Liver (tissue), 9 donors: ENCODE results near the gene UBQLN1. TPM values are rescaled to one million over a fixed set of nuclear protein-coding genes. Genes with fewer than 3 reads are reported as not detected.
A peak's percentile ranks its signal among the peaks of the same experiment; 100 is the strongest.

Experiments used
- DNase-seq: peaks from one replicate; pipeline ENCODE4 v3.0.0-alpha.2; 2017; ENCODE audit warnings: low spot score
- H3K27ac ChIP-seq, 2 donors: one replicate each; pipeline ENCODE4 v1.7.0; 2013; ENCODE audit warnings: inconsistent platforms in 2 of 2, low read length in 2 of 2, control low read depth in 1 of 2, low read depth in 1 of 2, mild to moderate bottlenecking in 1 of 2
- H3K27me3 ChIP-seq, 4 donors: one replicate each; pipeline versions ENCODE4 v1.6.1 to v1.7.0; 2013; ENCODE audit warnings: low read length in 3 of 4, inconsistent platforms in 1 of 4, mild to moderate bottlenecking in 1 of 4, moderate library complexity in 1 of 4; ENCODE audit not compliant: control insufficient read depth in 4 of 4, insufficient read depth in 4 of 4
- H3K36me3 ChIP-seq, 4 donors: one replicate each; pipeline versions ENCODE4 v1.6.1 to v1.7.0; 2013; ENCODE audit warnings: low read length in 3 of 4, mild to moderate bottlenecking in 3 of 4, low read depth in 1 of 4, moderate library complexity in 1 of 4; ENCODE audit not compliant: control insufficient read depth in 4 of 4, insufficient read depth in 3 of 4
- H3K4me1 ChIP-seq, 4 donors: one replicate each; pipeline versions ENCODE4 v1.6.1 to v1.7.0; 2013; ENCODE audit warnings: low read length in 3 of 4, mild to moderate bottlenecking in 3 of 4, moderate library complexity in 1 of 4; ENCODE audit not compliant: control insufficient read depth in 4 of 4, insufficient read depth in 4 of 4
- H3K4me3 ChIP-seq, 3 donors: one replicate each; pipeline versions ENCODE4 v1.6.1 to v1.7.0; 2013; ENCODE audit warnings: low read length in 3 of 3, control low read depth in 1 of 3, low read depth in 1 of 3, mild to moderate bottlenecking in 1 of 3
- H3K9ac ChIP-seq, 2 donors: one replicate each; pipeline ENCODE4 v1.7.0; 2013; ENCODE audit warnings: low read length in 2 of 2, mild to moderate bottlenecking in 2 of 2, moderate library complexity in 2 of 2, control low read depth in 1 of 2, low read depth in 1 of 2
- H3K9me3 ChIP-seq, 4 donors: one replicate each; pipeline versions ENCODE4 v1.6.1 to v1.7.0; 2013; ENCODE audit warnings: low read length in 3 of 4; ENCODE audit not compliant: control insufficient read depth in 4 of 4
- EGR1 ChIP-seq, 2 donors: IDR thresholded peaks; 2 replicates each; pipeline ENCODE4 v1.6.1; 2016 to 2018; ENCODE audit warnings: antibody characterized with exemption in 2 of 2, low read depth in 2 of 2
- GABPA ChIP-seq, 2 donors: IDR thresholded peaks in 1 of 2; conservative IDR thresholded peaks in 1 of 2; 2 replicates each; pipeline ENCODE4 v1.6.1; 2016; ENCODE audit warnings: antibody characterized with exemption in 2 of 2, mild to moderate bottlenecking in 1 of 2, moderate library complexity in 1 of 2
- HNF4G ChIP-seq: IDR thresholded peaks from 2 replicates; pipeline ENCODE4 v1.6.1; 2016; ENCODE audit warnings: antibody characterized with exemption
- JUND ChIP-seq, 2 donors: IDR thresholded peaks; 2 replicates each; pipeline ENCODE4 v1.6.1; 2016; ENCODE audit warnings: antibody characterized with exemption in 2 of 2
- RAD21 ChIP-seq, 2 donors: IDR thresholded peaks; 2 replicates each; pipeline ENCODE4 v1.6.1; 2016; ENCODE audit warnings: antibody characterized with exemption in 2 of 2, mild to moderate bottlenecking in 2 of 2
- RXRA ChIP-seq, 2 donors: IDR thresholded peaks; 2 replicates each; pipeline ENCODE4 v1.6.1; 2017 to 2018; ENCODE audit warnings: antibody characterized with exemption in 2 of 2, mild to moderate bottlenecking in 1 of 2
- TAF1 ChIP-seq: conservative IDR thresholded peaks from 2 replicates; pipeline ENCODE4 v1.6.1; 2016; ENCODE audit warnings: antibody characterized with exemption, mild to moderate bottlenecking
- WGBS: extraction: QIAGEN DNeasy Blood & Tissue Kit; methylation state at CpG from one replicate; pipeline ENCODE4 v1.1.7; 2013; 5-methylcytosine and 5-hydroxymethylcytosine counted together
- polyA plus RNA-seq, 2 donors: library from polyadenylated mRNA; stranded (reverse) in 1 of 2; unstranded in 1 of 2; fragments of 200-250 nt in 1 of 2; fragments of >200 nt in 1 of 2; fragmentation: Nextera tagmentation in 1 of 2; extraction: Ambion mirVana in 1 of 2; gene quantifications; one replicate each; pipeline versions ENCODE4 v1.2.1 to v1.2.3, GENCODE V29; 2013 to 2015
- total RNA-seq, 2 donors: library from RNA; depleted of rRNA; stranded (reverse); fragments of >200 nt; gene quantifications; one replicate each; pipeline ENCODE4 v1.2.3, GENCODE V29; 2014
- TF ChIP-seq, protein P1 (sequence below): IDR thresholded peaks from 2 replicates; pipeline ENCODE4 v1.6.1; 2016; ENCODE audit warnings: antibody characterized with exemption
- TF ChIP-seq, protein P2 (sequence below): fragments of 150-350 bp; IDR thresholded peaks from 2 replicates; pipeline ENCODE4 v1.5.1; 2017; ENCODE audit warnings: improper control_type of control experiment, low read depth, low read length; ENCODE audit not compliant: missing input control
- TF ChIP-seq, protein P3 (sequence below): IDR thresholded peaks from 2 replicates; pipeline ENCODE4 v1.6.1; 2016; ENCODE audit warnings: antibody characterized with exemption
- TF ChIP-seq, protein P4 (sequence below): IDR thresholded peaks from 2 replicates; pipeline ENCODE4 v1.6.1; 2016; ENCODE audit warnings: antibody characterized with exemption
- donor health status: healthy.
- donor health status: healthy.
- donor health status: healthy.
- donor health status: healthy.
- donor health status: healthy.

Gene UBQLN1
- total and polyA plus RNA-seq, 4 donors, result 42.7 to 88.8 (median 63.1) TPM

DNA sequence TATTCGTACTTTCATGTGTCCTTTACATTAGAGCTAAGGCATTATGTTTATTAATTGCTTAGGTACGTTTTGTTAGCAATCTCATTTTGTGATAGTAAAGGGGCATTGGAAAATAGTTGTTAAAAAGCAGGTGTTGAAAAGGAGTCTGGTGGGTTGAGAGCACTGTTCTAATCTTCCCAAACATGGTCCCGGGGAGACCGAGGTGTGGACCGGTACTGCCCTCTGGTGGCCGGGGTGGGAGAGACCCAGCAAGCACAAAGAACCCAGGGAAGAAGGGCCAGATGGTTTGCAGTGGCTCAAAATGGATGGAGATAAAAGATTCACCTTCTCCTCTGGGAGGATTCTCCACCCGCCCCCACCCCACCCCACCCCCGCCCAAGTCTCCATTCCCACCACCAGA lies 58.7 kb downstream of the UBQLN1 start:
- Histone ChIP-seq H3K27ac (no peak overlapping the region), H3K9ac (no peak overlapping the region), H3K27me3 (no peaks in the 10 kb centered on the region), H3K36me3 (peaks cover 0 to 19% (median 17%) of the 10 kb centered on the region in 4 donors), H3K9me3 (no peaks in the 10 kb centered on the region), H3K4me1 (no peaks in the 10 kb centered on the region), H3K4me3 (no peak overlapping the region)
- peak; percentile 85 to 92 for TF ChIP-seq RAD21 (IDR thresholded peaks at IDR 0.05)
- TF ChIP-seq, protein P1, sequence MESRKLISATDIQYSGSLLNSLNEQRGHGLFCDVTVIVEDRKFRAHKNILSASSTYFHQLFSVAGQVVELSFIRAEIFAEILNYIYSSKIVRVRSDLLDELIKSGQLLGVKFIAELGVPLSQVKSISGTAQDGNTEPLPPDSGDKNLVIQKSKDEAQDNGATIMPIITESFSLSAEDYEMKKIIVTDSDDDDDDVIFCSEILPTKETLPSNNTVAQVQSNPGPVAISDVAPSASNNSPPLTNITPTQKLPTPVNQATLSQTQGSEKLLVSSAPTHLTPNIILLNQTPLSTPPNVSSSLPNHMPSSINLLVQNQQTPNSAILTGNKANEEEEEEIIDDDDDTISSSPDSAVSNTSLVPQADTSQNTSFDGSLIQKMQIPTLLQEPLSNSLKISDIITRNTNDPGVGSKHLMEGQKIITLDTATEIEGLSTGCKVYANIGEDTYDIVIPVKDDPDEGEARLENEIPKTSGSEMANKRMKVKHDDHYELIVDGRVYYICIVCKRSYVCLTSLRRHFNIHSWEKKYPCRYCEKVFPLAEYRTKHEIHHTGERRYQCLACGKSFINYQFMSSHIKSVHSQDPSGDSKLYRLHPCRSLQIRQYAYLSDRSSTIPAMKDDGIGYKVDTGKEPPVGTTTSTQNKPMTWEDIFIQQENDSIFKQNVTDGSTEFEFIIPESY, result no peak
- TF ChIP-seq, protein P2, sequence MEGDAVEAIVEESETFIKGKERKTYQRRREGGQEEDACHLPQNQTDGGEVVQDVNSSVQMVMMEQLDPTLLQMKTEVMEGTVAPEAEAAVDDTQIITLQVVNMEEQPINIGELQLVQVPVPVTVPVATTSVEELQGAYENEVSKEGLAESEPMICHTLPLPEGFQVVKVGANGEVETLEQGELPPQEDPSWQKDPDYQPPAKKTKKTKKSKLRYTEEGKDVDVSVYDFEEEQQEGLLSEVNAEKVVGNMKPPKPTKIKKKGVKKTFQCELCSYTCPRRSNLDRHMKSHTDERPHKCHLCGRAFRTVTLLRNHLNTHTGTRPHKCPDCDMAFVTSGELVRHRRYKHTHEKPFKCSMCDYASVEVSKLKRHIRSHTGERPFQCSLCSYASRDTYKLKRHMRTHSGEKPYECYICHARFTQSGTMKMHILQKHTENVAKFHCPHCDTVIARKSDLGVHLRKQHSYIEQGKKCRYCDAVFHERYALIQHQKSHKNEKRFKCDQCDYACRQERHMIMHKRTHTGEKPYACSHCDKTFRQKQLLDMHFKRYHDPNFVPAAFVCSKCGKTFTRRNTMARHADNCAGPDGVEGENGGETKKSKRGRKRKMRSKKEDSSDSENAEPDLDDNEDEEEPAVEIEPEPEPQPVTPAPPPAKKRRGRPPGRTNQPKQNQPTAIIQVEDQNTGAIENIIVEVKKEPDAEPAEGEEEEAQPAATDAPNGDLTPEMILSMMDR, result peak; percentile 87
- WGBS, result 27% methylated on average over 8 of the region's 8 CpGs
- peak; percentile 89 for DNase-seq

DNA sequence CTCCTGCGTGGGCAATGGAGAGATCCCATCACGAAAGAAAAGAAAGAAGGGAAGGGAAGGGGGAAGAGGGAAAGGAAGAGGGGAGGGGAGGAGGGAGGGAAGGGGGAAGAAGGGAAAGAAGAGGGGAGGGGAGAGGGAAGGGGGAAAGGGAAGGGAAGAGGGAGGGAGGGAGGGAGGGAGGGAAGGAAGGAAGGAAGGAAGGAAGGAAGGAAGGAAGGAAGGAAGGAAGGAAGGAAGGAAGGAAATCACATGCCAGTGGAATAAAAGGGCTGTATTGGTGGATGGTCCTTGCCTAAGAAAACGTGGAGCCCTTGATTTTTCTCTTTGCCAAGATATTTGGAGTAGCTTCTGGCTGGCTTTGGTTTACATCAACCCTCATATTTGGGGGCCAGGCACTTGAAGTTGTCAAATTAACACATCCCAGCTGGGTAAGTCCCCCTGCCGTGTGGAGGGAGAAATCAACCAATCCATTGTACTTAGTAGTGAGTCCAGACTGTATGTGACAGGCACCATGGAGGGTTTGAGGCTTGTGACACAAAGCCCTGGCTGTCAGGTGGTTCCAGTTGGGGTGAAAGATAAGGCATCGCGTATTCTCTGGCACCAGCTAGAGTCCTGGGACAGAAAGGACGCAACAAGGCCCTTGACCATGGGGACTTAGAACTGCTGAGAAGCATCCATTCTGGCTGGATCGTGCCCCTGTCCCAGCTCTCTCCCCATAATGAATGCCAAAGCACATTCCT lies 61.1 kb downstream of the UBQLN1 start:
- H3K4me3 ChIP-seq, result no peak overlapping the region
- no peak for TF ChIP-seq GABPA (IDR thresholded peaks at IDR 0.05 in 1 of 2, conservative IDR thresholded peaks at IDR 0.05 in 1 of 2)
- TF ChIP-seq JUND (IDR thresholded peaks at IDR 0.05), result no peak
- no peak for TF ChIP-seq RXRA (IDR thresholded peaks at IDR 0.05)
- TF ChIP-seq EGR1 (IDR thresholded peaks at IDR 0.05; ENCODE audit: low read depth in 2 of 2), result no peak
- no peak for TF ChIP-seq HNF4G
- TF ChIP-seq, protein P3, sequence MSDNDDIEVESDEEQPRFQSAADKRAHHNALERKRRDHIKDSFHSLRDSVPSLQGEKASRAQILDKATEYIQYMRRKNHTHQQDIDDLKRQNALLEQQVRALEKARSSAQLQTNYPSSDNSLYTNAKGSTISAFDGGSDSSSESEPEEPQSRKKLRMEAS, result no peak
- no peak for TF ChIP-seq TAF1
- TF ChIP-seq, protein P2, result no peak
- TF ChIP-seq RAD21 (IDR thresholded peaks at IDR 0.05), result no peak
- TF ChIP-seq, protein P4, sequence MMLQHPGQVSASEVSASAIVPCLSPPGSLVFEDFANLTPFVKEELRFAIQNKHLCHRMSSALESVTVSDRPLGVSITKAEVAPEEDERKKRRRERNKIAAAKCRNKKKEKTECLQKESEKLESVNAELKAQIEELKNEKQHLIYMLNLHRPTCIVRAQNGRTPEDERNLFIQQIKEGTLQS, result no peak
- H3K9me3 ChIP-seq, result no peaks in the 10 kb centered on the region
- 88% methylated on average over 8 of the region's 8 CpGs for WGBS
- H3K27me3 ChIP-seq, result no peaks in the 10 kb centered on the region
- H3K4me1 ChIP-seq, result no peaks in the 10 kb centered on the region
- no peak overlapping the region for H3K27ac ChIP-seq
- H3K9ac ChIP-seq, result no peak overlapping the region
- DNase-seq, result no peak
- peaks cover 1 to 7% (median 6%) of the 10 kb centered on the region in 4 donors for H3K36me3 ChIP-seq
